Adrenal gland (tissue), 5 donors: ENCODE data around the gene KDM4D.

Experiments used
- CTCF ChIP-seq, 6 experiments: fragments of 450-650 bp in 4 of 6; fragments of 200-600 bp in 2 of 6; sonication (generic) in 1 of 6; IDR thresholded peaks; 1 replicate in 5 of 6; 2 replicates in 1 of 6; pipeline versions ENCODE4 v1.5.1 to v1.8.0; 2016 to 2021; ENCODE audit warnings: antibody characterized with exemption in 6 of 6, mild to moderate bottlenecking in 2 of 6, moderate library complexity in 1 of 6
- POLR2A ChIP-seq, 2 donors: fragments of 450-650 bp; IDR thresholded peaks; one replicate each; pipeline ENCODE4 v1.6.1; 2017; ENCODE audit warnings: antibody characterized with exemption in 2 of 2, mild to moderate bottlenecking in 2 of 2, moderate library complexity in 1 of 2
- donor health status: DM: no; HTN: no; CAD: no.

DNA sequence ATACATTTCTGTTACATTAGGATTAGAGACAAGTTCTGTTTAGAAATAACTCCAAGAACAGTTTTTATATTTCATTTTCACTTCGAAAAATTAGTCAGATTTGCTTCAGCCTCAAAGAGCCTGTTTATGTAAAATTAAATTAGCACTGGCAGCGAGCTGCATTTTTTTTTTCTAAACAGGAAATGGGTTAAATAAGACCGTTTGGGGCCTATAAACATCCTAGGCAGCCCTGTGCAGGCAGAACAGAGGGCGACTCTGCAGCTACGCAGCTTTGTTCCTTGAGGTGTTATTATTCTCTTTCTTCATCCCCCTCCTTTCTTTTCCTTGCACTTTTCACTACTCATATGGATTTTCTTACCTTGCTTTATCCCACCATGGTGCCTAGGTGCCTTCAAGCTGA lies 48.9 kb upstream of the KDM4D start:
- TF ChIP-seq CTCF (IDR thresholded peaks at IDR 0.05) (no peak), POLR2A (IDR thresholded peaks at IDR 0.05) (no peak)
